Neuronal stem cell (in vitro differentiated cells): Measurements from ENCODE around the gene OCIAD2.

ENCODE experiments used
- DNase-seq: peaks from one replicate; pipeline ENCODE4 v3.0.0-alpha.2; 2013; ENCODE audit warnings: low spot score
- H2AFZ ChIP-seq: one replicate; pipeline ENCODE4 v1.6.1; 2013; ENCODE audit warnings: mild to moderate bottlenecking, low read length, inconsistent platforms
- H2AK5ac ChIP-seq: 2 replicates; pipeline ENCODE4 v1.6.1; 2013; ENCODE audit warnings: low read depth, mild to moderate bottlenecking, inconsistent platforms, low read length, moderate library complexity, mixed read lengths
- H2BK120ac ChIP-seq: 2 replicates; pipeline ENCODE4 v1.6.1; 2013; ENCODE audit warnings: low read depth, mild to moderate bottlenecking, inconsistent platforms, low read length, moderate library complexity, mixed read lengths
- H2BK12ac ChIP-seq: one replicate; pipeline ENCODE4 v1.6.1; 2013; ENCODE audit warnings: low read length, inconsistent platforms
- H2BK15ac ChIP-seq: 2 replicates; pipeline ENCODE4 v1.6.1; 2013; ENCODE audit warnings: mild to moderate bottlenecking, low read length, inconsistent platforms, mixed read lengths
- H2BK5ac ChIP-seq: one replicate; pipeline ENCODE4 v1.6.1; 2013; ENCODE audit warnings: inconsistent platforms, mild to moderate bottlenecking, low read length, moderate library complexity
- H3K14ac ChIP-seq: one replicate; pipeline ENCODE4 v1.6.1; 2013; ENCODE audit warnings: low read length, inconsistent platforms
- H3K18ac ChIP-seq: 2 replicates; pipeline ENCODE4 v1.6.1; 2013; ENCODE audit warnings: low read length, inconsistent platforms
- H3K23ac ChIP-seq: 2 replicates; pipeline ENCODE4 v1.6.1; 2013; ENCODE audit warnings: low read depth, mild to moderate bottlenecking, mixed read lengths, low read length, inconsistent platforms; ENCODE audit not compliant: poor library complexity
- H3K27ac ChIP-seq: replicated peaks from 3 replicates; pipeline ENCODE4 v1.5.1; 2013; ENCODE audit warnings: low read length, inconsistent platforms
- H3K27me3 ChIP-seq, 3 experiments: 2 replicates each; pipeline ENCODE4 v1.6.1; 2013; ENCODE audit warnings: low read length in 3 of 3, mild to moderate bottlenecking in 2 of 3, inconsistent platforms in 1 of 3, low read depth in 1 of 3, mixed read lengths in 1 of 3, moderate library complexity in 1 of 3; ENCODE audit not compliant: control insufficient read depth in 3 of 3, insufficient read depth in 3 of 3
- H3K36me3 ChIP-seq, 2 donors: replicated peaks in 1 of 2; 2 replicates each; pipeline ENCODE4 v1.6.1; 2013; ENCODE audit warnings: low read length in 2 of 2; ENCODE audit not compliant: control insufficient read depth in 2 of 2, insufficient read depth in 2 of 2
- H3K4ac ChIP-seq: 2 replicates; pipeline ENCODE4 v1.6.1; 2013; ENCODE audit warnings: inconsistent platforms, mild to moderate bottlenecking, low read length, moderate library complexity
- H3K4me1 ChIP-seq, 2 donors: 1 replicate in 1 of 2; 2 replicates in 1 of 2; pipeline ENCODE4 v1.6.1; 2013; ENCODE audit warnings: low read length in 2 of 2, low read depth in 1 of 2; ENCODE audit not compliant: control insufficient read depth in 2 of 2, insufficient read depth in 1 of 2
- H3K4me2 ChIP-seq: one replicate; pipeline ENCODE4 v1.6.1; 2013; ENCODE audit warnings: mild to moderate bottlenecking, low read length, inconsistent platforms; ENCODE audit not compliant: insufficient read depth, poor library complexity, severe bottlenecking
- H3K4me3 ChIP-seq, 2 donors: 2 replicates each; pipeline ENCODE4 v1.5.1; 2013; ENCODE audit warnings: low read length in 2 of 2, mild to moderate bottlenecking in 2 of 2, inconsistent platforms in 1 of 2, moderate library complexity in 1 of 2
- H3K79me1 ChIP-seq: one replicate; pipeline ENCODE4 v1.6.1; 2013; ENCODE audit warnings: low read depth, mild to moderate bottlenecking, inconsistent platforms, low read length, moderate library complexity
- H3K9ac ChIP-seq: one replicate; pipeline ENCODE4 v1.6.1; 2013; ENCODE audit warnings: mild to moderate bottlenecking, low read depth, low read length, inconsistent platforms; ENCODE audit not compliant: poor library complexity
- H3K9me3 ChIP-seq, 2 donors: replicated peaks in 1 of 2; 2 replicates each; pipeline versions ENCODE3 to v1.6.1; 2013; ENCODE audit warnings: low read length in 2 of 2, mild to moderate bottlenecking in 2 of 2, inconsistent platforms in 1 of 2, low read depth in 1 of 2, mixed read lengths in 1 of 2, moderate library complexity in 1 of 2; ENCODE audit not compliant: control insufficient read depth in 2 of 2, insufficient read depth in 1 of 2
- H4K8ac ChIP-seq: one replicate; pipeline ENCODE4 v1.6.1; 2013; ENCODE audit warnings: low read depth, mild to moderate bottlenecking, inconsistent platforms, low read length, moderate library complexity
- H4K91ac ChIP-seq: one replicate; pipeline ENCODE4 v1.6.1; 2013; ENCODE audit warnings: low read length, low read depth, mild to moderate bottlenecking, inconsistent platforms; ENCODE audit not compliant: poor library complexity
- WGBS, 2 donors: extraction: QIAGEN DNeasy Blood & Tissue Kit; methylation state at CpG; one replicate each; pipeline ENCODE4 v1.1.7; 2013; ENCODE audit warnings: missing lambda C conversion rate in 2 of 2, mixed read lengths in 1 of 2; ENCODE audit not compliant: insufficient read length in 2 of 2, insufficient replicate concordance in 1 of 2; ENCODE audit errors: extremely low coverage in 2 of 2; 5-methylcytosine and 5-hydroxymethylcytosine counted together

The OCIAD2 gene

GRCh38 chr4:48862038-48862437 lies 44.5 kb downstream of the OCIAD2 start:
- H4K8ac ChIP-seq = no peak overlapping the region
- H3K4ac ChIP-seq = no peak overlapping the region
- peaks cover 7 to 52% of the 10 kb centered on the region in 2 donors for H3K36me3 ChIP-seq
- H3K18ac ChIP-seq = no peak overlapping the region
- no peak overlapping the region for H3K9ac ChIP-seq
- H2AK5ac ChIP-seq = no peak overlapping the region
- no peaks in the 10 kb centered on the region for H3K9me3 ChIP-seq
- no peak overlapping the region for H2BK120ac ChIP-seq
- no peak overlapping the region for H3K14ac ChIP-seq
- H2BK15ac ChIP-seq = no peak overlapping the region
- H3K4me2 ChIP-seq = no peak overlapping the region
- no peak for DNase-seq
- H3K27me3 ChIP-seq = no peaks in the 10 kb centered on the region
- no peak overlapping the region for H2BK12ac ChIP-seq
- H3K23ac ChIP-seq = no peak overlapping the region
- H2BK5ac ChIP-seq = no peak overlapping the region
- no peak overlapping the region for H3K27ac ChIP-seq
- no CpG with 5 or more reads among the region's 3 CpGs for WGBS, 2 donors
- no peaks in the 10 kb centered on the region for H3K4me1 ChIP-seq
- H3K79me1 ChIP-seq = no peaks in the 10 kb centered on the region
- H2AFZ ChIP-seq = no peak overlapping the region
- no peak overlapping the region for H4K91ac ChIP-seq
- H3K4me3 ChIP-seq = no peak overlapping the region

GRCh38 chr4:48858130-48858529 lies 48.4 kb downstream of the OCIAD2 start:
- Histone ChIP-seq H3K14ac (no peak overlapping the region), H2AK5ac (no peak overlapping the region), H3K4me3 (no peak overlapping the region), H3K79me1 (no peaks in the 10 kb centered on the region), H3K9ac (no peak overlapping the region), H2BK15ac (no peak overlapping the region), H3K4me1 (no peaks in the 10 kb centered on the region), H2BK12ac (no peak overlapping the region), H3K9me3 (no peaks in the 10 kb centered on the region), H3K36me3 (peaks cover 7 to 90% of the 10 kb centered on the region in 2 donors), H3K27ac (no peak overlapping the region), H3K18ac (no peak overlapping the region), H3K23ac (no peak overlapping the region), H3K4me2 (no peak overlapping the region), H4K8ac (no peak overlapping the region), H2BK120ac (no peak overlapping the region), H3K27me3 (no peaks in the 10 kb centered on the region), H2AFZ (no peak overlapping the region), H3K4ac (no peak overlapping the region), H4K91ac (no peak overlapping the region), H2BK5ac (no peak overlapping the region)
- DNase-seq = no peak
- WGBS, 2 donors = no CpG with 5 or more reads among the region's 7 CpGs

- Histone ChIP-seq H3K27ac (no peak overlapping the region), H2AFZ (no peak overlapping the region), H3K4me3 (no peak overlapping the region), H3K18ac (no peak overlapping the region), H3K4me2 (no peak overlapping the region), H2AK5ac (no peak overlapping the region), H2BK120ac (no peak overlapping the region), H2BK12ac (no peak overlapping the region), H3K9me3 (no peaks in the 10 kb centered on the region), H2BK5ac (no peak overlapping the region), H3K23ac (no peak overlapping the region), H3K9ac (no peak overlapping the region), H3K4me1 (no peaks in the 10 kb centered on the region), H3K14ac (no peak overlapping the region), H4K8ac (no peak overlapping the region), H3K4ac (no peak overlapping the region), H4K91ac (no peak overlapping the region), H2BK15ac (no peak overlapping the region), H3K27me3 (no peaks in the 10 kb centered on the region), H3K36me3 (peaks cover 13 to 98% of the 10 kb centered on the region in 2 donors), H3K79me1 (no peaks in the 10 kb centered on the region)
- WGBS, 2 donors = no CpG with 5 or more reads among the region's 2 CpGs
- no peak for DNase-seq
Measured at GRCh38 chr4:48854982-48855381, 51.6 kb downstream of the OCIAD2 start.

- no peak overlapping the region for H2BK15ac ChIP-seq
- H2AFZ ChIP-seq = no peak overlapping the region
- H3K9ac ChIP-seq = no peak overlapping the region
- H3K27me3 ChIP-seq = no peaks in the 10 kb centered on the region
- H3K14ac ChIP-seq = no peak overlapping the region
- peaks cover 13 to 98% of the 10 kb centered on the region in 2 donors for H3K36me3 ChIP-seq
- WGBS, 2 donors = no CpG with 5 or more reads among the region's 1 CpG
- no peak overlapping the region for H3K4ac ChIP-seq
- DNase-seq = no peak
- no peak overlapping the region for H3K18ac ChIP-seq
- H4K8ac ChIP-seq = no peak overlapping the region
- H2BK120ac ChIP-seq = no peak overlapping the region
- H2BK5ac ChIP-seq = no peak overlapping the region
- H3K79me1 ChIP-seq = no peaks in the 10 kb centered on the region
- H3K4me3 ChIP-seq = no peak overlapping the region
- no peak overlapping the region for H4K91ac ChIP-seq
- H3K4me1 ChIP-seq = no peaks in the 10 kb centered on the region
- H3K23ac ChIP-seq = no peak overlapping the region
- no peak overlapping the region for H2AK5ac ChIP-seq
- H3K27ac ChIP-seq = no peak overlapping the region
- H3K9me3 ChIP-seq = no peaks in the 10 kb centered on the region
- H3K4me2 ChIP-seq = no peak overlapping the region
- no peak overlapping the region for H2BK12ac ChIP-seq
Measured at GRCh38 chr4:48854395-48854683, 52.2 kb downstream of the OCIAD2 start.
